C4-2B (cell line): ENCODE measurements around the gene DSPP.
"Not testable (repeated sequence)": the region's sequence is repeated elsewhere in the genome, so short reads cannot be mapped to it uniquely, and the experiment has no call there.

Experiments used
- H3K27ac ChIP-seq: fragments of 450-650 bp; 2 replicates; pipeline ENCODE4 v1.5.1; 2017
- CTCF ChIP-seq: fragments of 450-650 bp; conservative IDR thresholded peaks from 2 replicates; pipeline ENCODE4 v1.5.1; 2017; ENCODE audit warnings: mild to moderate bottlenecking
- ZFX ChIP-seq: fragments of 450-650 bp; IDR thresholded peaks from 2 replicates; pipeline ENCODE4 v1.6.1; 2017

The DSPP gene

GRCh38 chr4:87608229-87608628 is at the start of gene DSPP:
Gene DSPP, plus strand, starts transcription at chr4:87608529. Its CDS starts 2,380 bp downstream, at chr4:87610909.
- no peak within 1 kb of the TSS for H3K27ac ChIP-seq
- TF ChIP-seq ZFX (no peak), CTCF (no peak)

GRCh38 chr4:87559090-87559837 is 49.1 kb upstream of the DSPP start:
- H3K27ac ChIP-seq = peak overlapping the region; percentile 59; the same call in 1 of the 2 replicates
- no peak for TF ChIP-seq CTCF
- no peak for TF ChIP-seq ZFX

- TF ChIP-seq ZFX (no peak), CTCF (no peak)
- H3K27ac ChIP-seq = no peak overlapping the region
Observed at GRCh38 chr4:87560802-87561201, 47.5 kb upstream of the DSPP start.

DNA sequence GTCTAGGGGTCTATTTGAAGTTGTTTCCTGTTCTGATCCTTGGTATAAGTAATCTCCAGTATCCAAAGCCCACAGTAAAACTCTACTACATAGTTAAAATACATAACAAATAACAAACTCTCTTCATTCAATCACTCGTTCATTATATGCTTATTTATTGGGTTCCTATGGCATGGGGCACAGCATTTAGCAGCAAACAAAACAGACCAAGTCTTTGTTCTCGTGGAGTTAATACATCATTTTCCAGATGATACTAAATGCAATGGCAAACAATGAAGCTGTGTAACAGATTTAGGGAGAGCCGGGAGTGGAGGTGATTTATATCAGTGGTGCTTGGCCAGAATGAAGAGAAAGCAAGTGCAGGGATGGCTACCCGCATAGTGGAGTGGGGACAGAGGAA is 42.6 kb upstream of the DSPP start:
- TF ChIP-seq ZFX (no peak), CTCF (no peak)
- peak overlapping the region; percentile 41; the same call in 1 of the 2 replicates for H3K27ac ChIP-seq

DNA sequence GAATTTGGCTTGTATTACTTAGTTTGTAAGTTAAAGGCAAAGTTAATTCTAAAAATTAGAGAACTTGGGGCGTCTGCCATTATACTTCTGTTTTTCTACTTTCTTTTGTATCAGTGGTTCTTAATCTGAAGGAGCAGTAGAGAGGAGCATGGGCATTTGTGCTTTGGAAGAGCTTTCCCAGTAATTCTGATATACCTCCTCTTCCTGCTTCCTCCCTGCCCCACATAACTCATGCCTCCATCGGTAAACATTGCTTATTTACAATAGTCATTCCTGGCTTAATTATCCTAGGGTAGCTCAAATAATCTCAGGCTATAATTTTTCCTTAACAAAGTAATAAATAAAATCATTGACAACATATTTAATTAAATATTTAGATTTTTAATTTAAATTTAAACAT is 42.1 kb upstream of the DSPP start:
- H3K27ac ChIP-seq = peak overlapping the region; percentile 41; the same call in 1 of the 2 replicates
- TF ChIP-seq ZFX (no peak), CTCF (no peak)

GRCh38 chr4:87567191-87567590 is 41.1 kb upstream of the DSPP start:
- no peak overlapping the region for H3K27ac ChIP-seq
- TF ChIP-seq CTCF (no peak), ZFX (no peak)

DNA sequence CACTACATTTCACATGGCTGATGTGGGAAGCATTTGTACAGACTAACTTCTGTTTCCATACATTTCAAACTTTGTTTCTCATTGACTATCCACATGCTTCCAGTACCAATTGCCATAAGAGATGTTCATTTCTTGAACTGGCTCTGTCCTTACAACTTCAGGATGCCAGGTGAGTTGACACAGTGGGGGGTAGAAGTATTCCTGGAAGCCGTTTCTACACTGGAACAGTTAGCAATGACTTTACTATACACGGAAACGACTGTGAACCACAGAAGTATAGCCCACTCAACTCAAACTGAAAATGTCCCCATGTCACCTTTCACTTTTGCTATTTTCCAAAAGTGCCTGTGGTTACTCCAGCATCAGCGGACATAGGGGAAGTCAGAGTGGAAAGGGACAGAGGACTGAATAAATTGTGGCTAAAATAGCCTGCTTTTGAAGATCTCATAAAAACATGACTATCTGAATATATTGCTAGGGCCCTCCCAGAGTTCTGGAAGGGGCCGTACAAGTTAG is 38.0 kb upstream of the DSPP start:
- TF ChIP-seq CTCF = no peak
- no peak for TF ChIP-seq ZFX

DNA sequence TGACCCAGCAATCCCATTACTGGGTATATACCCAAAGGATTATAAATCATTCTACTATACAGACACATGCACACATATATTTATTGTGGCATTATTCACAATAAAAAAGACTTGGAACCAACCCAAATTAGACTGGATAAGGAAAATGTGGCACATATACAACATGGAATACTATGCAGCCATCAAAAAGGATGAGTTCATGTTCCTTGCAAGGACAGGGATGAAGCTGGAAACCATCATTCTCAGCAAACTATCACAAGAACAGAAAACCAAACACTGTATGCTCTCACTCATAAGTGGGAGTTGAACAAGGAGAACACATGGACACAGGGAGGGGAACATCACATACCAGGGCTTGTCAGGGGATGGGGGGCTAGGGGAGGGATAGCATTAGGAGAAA is 34.0 kb upstream of the DSPP start:
- H3K27ac ChIP-seq = not testable (repeated sequence)

More for the DNA sequence above, 38.0 kb upstream of the DSPP start:
- no peak overlapping the region for H3K27ac ChIP-seq
